Measurements from ENCODE around the gene CHML. TPM values are rescaled to one million over a fixed set of nuclear protein-coding genes. Genes with fewer than 3 reads are reported as not detected.

Gene CHML
- total and polyA plus RNA-seq, 2 experiments from 2014 or later: 4.4 to 20.9 TPM

DNA sequence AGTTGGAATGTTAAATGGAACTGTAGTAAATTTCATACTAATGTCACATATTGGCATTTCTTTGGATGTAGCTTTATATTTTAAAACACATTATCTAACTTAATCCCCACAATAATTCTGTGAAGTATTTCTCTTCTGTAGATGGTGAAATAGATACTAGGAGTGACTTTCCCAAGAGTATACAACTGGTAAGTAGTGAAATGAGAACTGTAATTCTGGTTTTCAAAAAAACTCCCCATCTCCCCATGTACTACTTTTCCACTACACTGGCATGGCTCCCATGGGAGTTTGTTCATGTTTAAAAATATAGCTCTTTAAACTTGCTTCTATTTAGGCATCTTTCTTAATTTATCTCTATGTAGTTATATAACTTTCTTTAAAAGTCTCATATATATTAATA is 10.2 kb downstream of the CHML start:
- Histone ChIP-seq H3K9me3 (ENCODE audit: low read depth) (no peaks in the 10 kb centered on the region), H3K4me2 (no peak overlapping the region), H3K4me1 (ENCODE audit: insufficient read depth) (no peaks in the 10 kb centered on the region), H3K79me2 (peaks cover 2% of the 10 kb centered on the region), H3K27me3 (no peaks in the 10 kb centered on the region), H3K36me3 (replicated peaks; ENCODE audit: insufficient read depth, low read depth) (no peaks in the 10 kb centered on the region), H3K4me3 (no peak overlapping the region), H3K9me2 (replicated peaks; ENCODE audit: insufficient read depth) (no peaks in the 10 kb centered on the region), H2AFZ (no peak overlapping the region), H4K20me1 (ENCODE audit: insufficient read depth, poor library complexity, severe bottlenecking) (no peaks in the 10 kb centered on the region), H3K27ac (no peak overlapping the region)
- TF ChIP-seq EZH2 (IDR thresholded peaks at IDR 0.05; ENCODE audit: borderline replicate concordance): no peak
- TF ChIP-seq, protein P1, sequence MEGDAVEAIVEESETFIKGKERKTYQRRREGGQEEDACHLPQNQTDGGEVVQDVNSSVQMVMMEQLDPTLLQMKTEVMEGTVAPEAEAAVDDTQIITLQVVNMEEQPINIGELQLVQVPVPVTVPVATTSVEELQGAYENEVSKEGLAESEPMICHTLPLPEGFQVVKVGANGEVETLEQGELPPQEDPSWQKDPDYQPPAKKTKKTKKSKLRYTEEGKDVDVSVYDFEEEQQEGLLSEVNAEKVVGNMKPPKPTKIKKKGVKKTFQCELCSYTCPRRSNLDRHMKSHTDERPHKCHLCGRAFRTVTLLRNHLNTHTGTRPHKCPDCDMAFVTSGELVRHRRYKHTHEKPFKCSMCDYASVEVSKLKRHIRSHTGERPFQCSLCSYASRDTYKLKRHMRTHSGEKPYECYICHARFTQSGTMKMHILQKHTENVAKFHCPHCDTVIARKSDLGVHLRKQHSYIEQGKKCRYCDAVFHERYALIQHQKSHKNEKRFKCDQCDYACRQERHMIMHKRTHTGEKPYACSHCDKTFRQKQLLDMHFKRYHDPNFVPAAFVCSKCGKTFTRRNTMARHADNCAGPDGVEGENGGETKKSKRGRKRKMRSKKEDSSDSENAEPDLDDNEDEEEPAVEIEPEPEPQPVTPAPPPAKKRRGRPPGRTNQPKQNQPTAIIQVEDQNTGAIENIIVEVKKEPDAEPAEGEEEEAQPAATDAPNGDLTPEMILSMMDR (IDR thresholded peaks at IDR 0.05; ENCODE audit: poor library complexity): no peak
- no peak for TF ChIP-seq EZH2phosphoT487 (IDR thresholded peaks at IDR 0.05; ENCODE audit: low read depth, severe bottlenecking, unreplicated experiment)
- DNase-seq (ENCODE audit: low spot score): no peak

DNA sequence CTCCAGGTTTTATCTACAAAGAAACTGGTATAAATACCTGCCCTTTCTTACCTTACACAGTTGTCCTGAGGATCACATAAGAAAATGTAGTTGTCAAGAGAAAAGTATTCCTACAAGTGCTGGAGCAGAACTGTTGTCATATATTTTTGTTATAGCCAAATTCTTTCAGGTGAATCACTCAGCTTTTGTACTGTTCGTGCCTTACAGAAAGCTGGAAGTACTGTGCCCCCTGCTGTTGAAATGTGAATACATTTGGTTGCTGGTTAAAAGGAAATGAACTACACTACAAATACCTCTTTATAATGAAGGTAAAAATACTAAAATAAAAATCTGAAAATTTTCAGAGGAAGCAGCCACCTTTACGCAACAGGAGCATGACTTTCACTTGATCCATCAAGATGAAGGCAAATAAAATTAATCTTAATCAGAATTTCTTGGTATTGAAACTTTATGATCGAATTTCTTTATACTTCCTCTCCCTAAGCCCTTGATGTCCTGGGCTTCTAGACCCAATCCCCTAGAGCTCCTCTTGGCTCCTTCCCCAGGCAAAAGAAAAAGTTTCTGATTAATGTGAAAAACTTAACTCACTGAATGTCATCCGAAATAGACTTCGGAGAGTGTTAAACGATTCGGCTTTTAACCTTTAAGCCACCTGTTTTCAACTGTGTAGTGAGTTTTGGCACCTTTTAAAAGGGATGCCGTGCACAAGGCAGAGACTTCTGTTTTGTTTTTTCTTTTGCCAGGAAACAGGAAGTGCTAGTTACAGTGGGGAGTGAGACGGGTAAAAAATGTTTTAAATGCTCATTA is 12.5 kb downstream of the CHML start:
- TF ChIP-seq, protein P1 (IDR thresholded peaks at IDR 0.05; ENCODE audit: poor library complexity): peak; percentile 62
- TF ChIP-seq EZH2 (IDR thresholded peaks at IDR 0.05; ENCODE audit: borderline replicate concordance) (no peak), EZH2phosphoT487 (IDR thresholded peaks at IDR 0.05; ENCODE audit: low read depth, severe bottlenecking, unreplicated experiment) (no peak)

DNA sequence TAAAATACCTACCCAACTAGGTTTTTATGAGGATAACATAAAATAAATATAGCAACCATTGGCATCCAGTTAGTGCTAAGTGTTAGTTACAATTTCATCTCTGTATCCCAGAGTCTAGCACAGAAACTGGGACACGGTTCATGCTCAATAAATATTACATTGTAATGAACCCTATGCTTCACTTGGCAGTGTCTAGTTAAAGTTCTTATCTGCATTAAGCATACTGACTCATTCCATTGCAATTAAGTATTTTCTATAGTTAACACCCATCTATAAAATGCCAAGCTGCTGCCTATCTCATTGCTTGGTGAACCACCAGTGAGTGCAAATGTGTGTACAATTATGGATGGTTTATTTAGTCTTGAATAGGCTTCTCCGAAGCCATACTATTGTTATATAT is 15.2 kb downstream of the CHML start:
- no peak overlapping the region for H3K27ac ChIP-seq
- no peak for DNase-seq (ENCODE audit: low spot score)
- H3K4me3 ChIP-seq: no peak overlapping the region
- H3K4me1 ChIP-seq (ENCODE audit: insufficient read depth): no peaks in the 10 kb centered on the region
- H2AFZ ChIP-seq: no peak overlapping the region
- no peak for TF ChIP-seq EZH2phosphoT487 (IDR thresholded peaks at IDR 0.05; ENCODE audit: low read depth, severe bottlenecking, unreplicated experiment)
- TF ChIP-seq EZH2 (IDR thresholded peaks at IDR 0.05; ENCODE audit: borderline replicate concordance): no peak
- TF ChIP-seq, protein P1 (IDR thresholded peaks at IDR 0.05; ENCODE audit: poor library complexity): no peak
- no peaks in the 10 kb centered on the region for H3K36me3 ChIP-seq (replicated peaks; ENCODE audit: insufficient read depth, low read depth)
- 90% methylated on average over 2 of the region's 2 CpGs for WGBS (ENCODE audit: low lambda C conversion rate, missing lambda C conversion rate)
- no peaks in the 10 kb centered on the region for H3K79me2 ChIP-seq
- no peaks in the 10 kb centered on the region for H3K9me3 ChIP-seq (ENCODE audit: low read depth)
- H4K20me1 ChIP-seq (ENCODE audit: insufficient read depth, poor library complexity, severe bottlenecking): no peaks in the 10 kb centered on the region
- no peaks in the 10 kb centered on the region for H3K9me2 ChIP-seq (replicated peaks; ENCODE audit: insufficient read depth)
- H3K4me2 ChIP-seq: no peak overlapping the region
- no peaks in the 10 kb centered on the region for H3K27me3 ChIP-seq

More for the DNA sequence above, 12.5 kb downstream of the CHML start:
- Histone ChIP-seq H3K4me2 (no peak overlapping the region), H2AFZ (no peak overlapping the region), H3K27me3 (no peaks in the 10 kb centered on the region), H3K79me2 (no peaks in the 10 kb centered on the region), H3K9me3 (ENCODE audit: low read depth) (no peaks in the 10 kb centered on the region), H4K20me1 (ENCODE audit: insufficient read depth, poor library complexity, severe bottlenecking) (no peaks in the 10 kb centered on the region), H3K9me2 (replicated peaks; ENCODE audit: insufficient read depth) (no peaks in the 10 kb centered on the region), H3K4me1 (ENCODE audit: insufficient read depth) (no peaks in the 10 kb centered on the region), H3K4me3 (no peak overlapping the region), H3K36me3 (replicated peaks; ENCODE audit: insufficient read depth, low read depth) (no peaks in the 10 kb centered on the region), H3K27ac (no peak overlapping the region)
- DNase-seq (ENCODE audit: low spot score): peak; percentile 67
- 84% methylated on average over 9 of the region's 9 CpGs for WGBS (ENCODE audit: low lambda C conversion rate, missing lambda C conversion rate)

Data from hepatocyte (in vitro differentiated cells).